ENCODE measurements around the gene COQ8A.

GRCh38 chr1:227006226-227006796, 66.2 kb downstream of the COQ8A start:
- TF ChIP-seq CTCF (IDR thresholded peaks at IDR 0.05) (no peak), EZH2 (IDR thresholded peaks at IDR 0.05) (no peak), EZH2phosphoT487 (IDR thresholded peaks at IDR 0.05) (no peak)
